ENCODE results near the gene LENEP. TPM values are rescaled to one million over a fixed set of nuclear protein-coding genes. Genes with fewer than 3 reads are reported as not detected.

Gene LENEP
- total RNA-seq, 1 experiment from 2014 or later: 0.42 TPM

DNA sequence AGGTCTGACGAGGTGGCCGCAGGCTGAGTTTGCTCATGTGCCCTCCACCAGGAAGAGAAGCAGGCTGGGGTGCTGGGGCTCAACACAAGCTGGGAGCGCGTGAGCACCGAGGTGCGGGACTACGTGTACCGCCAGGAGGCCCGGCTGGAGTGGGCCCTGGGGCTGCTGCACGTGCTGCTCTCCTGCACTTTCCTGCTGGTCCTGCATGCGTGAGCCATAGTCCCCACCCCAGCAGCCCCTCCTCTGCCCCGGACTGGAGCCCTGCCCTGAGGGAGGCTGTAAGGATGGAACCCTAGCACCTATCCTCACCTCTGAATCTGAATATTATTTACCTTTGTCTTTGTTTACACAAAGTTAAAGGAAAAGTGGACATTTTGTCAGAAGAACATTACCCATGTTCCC, 49.9 kb downstream of the LENEP start:
- ChIA-PET CTCF (interaction anchor here (1.4 to 4.0 kb wide), 3 partner anchors 26 to 42 kb away, joined by 3 to 32 read pairs (median 24); no protein-coding TSS in a partner anchor), RAD21 (ENCODE audit: low non-redundant PET in 1 of 2, low total read pairs in 2 of 2, uncharacterized antibody in 2 of 2, unreplicated experiment in 2 of 2) (no interaction called here), POLR2A (interaction anchor here (0.6 to 1.5 kb wide), 2 partner anchors 18 to 41 kb away, joined by 4 read pairs; no protein-coding TSS in a partner anchor)
- no peaks in the 10 kb centered on the region for H3K36me3 ChIP-seq (ENCODE audit: control insufficient read depth in 1 of 2, insufficient read depth in 2 of 2, low read length in 2 of 2)
- no peak for TF ChIP-seq YY1 (IDR thresholded peaks at IDR 0.05; ENCODE audit: extremely low read depth, insufficient replicate concordance, low read depth, low read length)
- no peak for TF ChIP-seq TCF7L2 (IDR thresholded peaks at IDR 0.05; ENCODE audit: borderline replicate concordance, extremely low read depth, insufficient read depth, insufficient read length)
- TF ChIP-seq SIN3A (IDR thresholded peaks at IDR 0.05; ENCODE audit: low read depth): no peak
- TF ChIP-seq EGR1 (IDR thresholded peaks at IDR 0.05; ENCODE audit: low read depth): no peak
- no peak for TF ChIP-seq FOSL1 (IDR thresholded peaks at IDR 0.05; ENCODE audit: low read depth)
- peaks cover 9 to 24% of the 10 kb centered on the region in 2 experiments for H3K4me1 ChIP-seq (ENCODE audit: control insufficient read depth in 1 of 2, insufficient read depth in 2 of 2, low read length in 2 of 2)
- H3K27ac ChIP-seq (ENCODE audit: low read depth, low read length): no peak overlapping the region
- ATAC-seq (no peak), DNase-seq (ENCODE audit: low read depth, low spot score) (no peak)
- intact Hi-C loops (cut with micrococcal nuclease): no loop called here
- no peaks in the 10 kb centered on the region for H3K27me3 ChIP-seq (ENCODE audit: insufficient read depth, low read length)
- BruUV-seq (replicated peaks): no TSS peak
- H3K4me2 ChIP-seq (ENCODE audit: low read length): no peak overlapping the region
- H3K9me3 ChIP-seq (ENCODE audit: control insufficient read depth in 1 of 2, insufficient read depth in 1 of 2, low read depth in 1 of 2, low read length in 2 of 2): no peaks in the 10 kb centered on the region
- no peaks in the 10 kb centered on the region for H3K9me2 ChIP-seq (ENCODE audit: insufficient read depth)
- no peaks in the 10 kb centered on the region for H3K79me2 ChIP-seq (ENCODE audit: insufficient read depth, low read length)
- H3K4me3 ChIP-seq (replicated peaks in 1 of 2; ENCODE audit: low read depth in 1 of 2, low read length in 2 of 2): no peak overlapping the region
- no peaks in the 10 kb centered on the region for H4K20me1 ChIP-seq (ENCODE audit: insufficient read depth)
- no peak overlapping the region for H3K9ac ChIP-seq (ENCODE audit: low read length)
- H2AFZ ChIP-seq (ENCODE audit: low read depth, low read length, poor library complexity, severe bottlenecking): no peak overlapping the region

DNA sequence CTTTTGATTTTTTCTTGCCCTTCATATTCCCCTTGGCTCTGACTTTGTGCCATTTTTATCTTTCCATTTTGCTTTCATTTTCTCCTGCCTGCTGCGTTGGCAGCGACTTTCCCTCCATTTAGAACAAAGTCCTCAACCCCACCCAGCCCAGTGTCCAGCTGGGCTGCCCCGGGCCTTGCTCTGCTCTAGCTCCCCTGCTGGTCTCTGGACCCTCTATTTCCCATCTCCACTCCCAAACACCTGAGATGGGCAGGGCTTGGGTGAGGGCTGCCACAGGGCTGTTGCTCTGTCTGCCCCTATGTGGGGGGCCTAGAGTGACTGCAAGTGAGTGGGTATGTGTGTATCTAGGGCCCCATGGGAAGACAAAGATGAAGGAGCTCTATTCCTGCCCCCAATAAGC, 50.4 kb downstream of the LENEP start:
- Histone ChIP-seq H3K4me1 (ENCODE audit: control insufficient read depth in 1 of 2, insufficient read depth in 2 of 2, low read length in 2 of 2) (peaks cover 9 to 23% of the 10 kb centered on the region in 2 experiments), H3K4me2 (ENCODE audit: low read length) (no peak overlapping the region), H3K79me2 (ENCODE audit: insufficient read depth, low read length) (no peaks in the 10 kb centered on the region), H3K9ac (ENCODE audit: low read length) (no peak overlapping the region), H3K9me2 (ENCODE audit: insufficient read depth) (no peaks in the 10 kb centered on the region), H3K4me3 (replicated peaks in 1 of 2; ENCODE audit: low read depth in 1 of 2, low read length in 2 of 2) (no peak overlapping the region), H3K27me3 (ENCODE audit: insufficient read depth, low read length) (no peaks in the 10 kb centered on the region), H4K20me1 (ENCODE audit: insufficient read depth) (no peaks in the 10 kb centered on the region), H3K27ac (ENCODE audit: low read depth, low read length) (no peak overlapping the region), H2AFZ (ENCODE audit: low read depth, low read length, poor library complexity, severe bottlenecking) (no peak overlapping the region), H3K36me3 (ENCODE audit: control insufficient read depth in 1 of 2, insufficient read depth in 2 of 2, low read length in 2 of 2) (no peaks in the 10 kb centered on the region), H3K9me3 (ENCODE audit: control insufficient read depth in 1 of 2, insufficient read depth in 1 of 2, low read depth in 1 of 2, low read length in 2 of 2) (no peaks in the 10 kb centered on the region)
- BruUV-seq (replicated peaks): no TSS peak
- ChIA-PET POLR2A (interaction anchor here (1.5 kb wide), 1 partner anchor 18 kb away, joined by 4 read pairs; no protein-coding TSS in a partner anchor), CTCF (interaction anchor here (1.4 to 4.0 kb wide), 9 partner anchors 17 to 129 kb away, joined by 3 to 32 read pairs (median 14); partner anchors contain the start of gene KRTCAP2), RAD21 (ENCODE audit: low non-redundant PET in 1 of 2, low total read pairs in 2 of 2, uncharacterized antibody in 2 of 2, unreplicated experiment in 2 of 2) (interaction anchor here in 1 of 2 experiments (1.0 to 1.8 kb wide), 2 partner anchors 33 to 41 kb away, joined by 4 to 12 read pairs; no protein-coding TSS in a partner anchor)
- DNase-seq (ENCODE audit: low read depth, low spot score) (no peak), ATAC-seq (no peak)
- intact Hi-C loops (cut with micrococcal nuclease): no loop called here
- no peak for TF ChIP-seq EZH2 (IDR thresholded peaks at IDR 0.05)
- TF ChIP-seq SIN3A (IDR thresholded peaks at IDR 0.05; ENCODE audit: low read depth): no peak
- no peak for TF ChIP-seq CEBPB (IDR thresholded peaks at IDR 0.05; ENCODE audit: low read depth)
- TF ChIP-seq ZNF274 (IDR thresholded peaks at IDR 0.05; ENCODE audit: low read depth, low read length): no peak
- TF ChIP-seq POLR2A (IDR thresholded peaks at IDR 0.05; ENCODE audit: borderline replicate concordance, extremely low read depth, insufficient read depth, insufficient read length): no peak
- no peak for TF ChIP-seq EGR1 (IDR thresholded peaks at IDR 0.05; ENCODE audit: low read depth)
- TF ChIP-seq FOSL1 (IDR thresholded peaks at IDR 0.05; ENCODE audit: low read depth): no peak
- no peak for TF ChIP-seq ZFX (IDR thresholded peaks at IDR 0.05)
- TF ChIP-seq ELF1 (IDR thresholded peaks at IDR 0.05; ENCODE audit: borderline replicate concordance, low read depth): no peak
- no peak for TF ChIP-seq RAD21 (IDR thresholded peaks at IDR 0.05; ENCODE audit: low read depth)
- TF ChIP-seq YY1 (IDR thresholded peaks at IDR 0.05; ENCODE audit: extremely low read depth, insufficient replicate concordance, low read depth, low read length): no peak
- TF ChIP-seq POLR2AphosphoS5 (IDR thresholded peaks at IDR 0.05; ENCODE audit: low read depth, low read length): no peak
- no peak for TF ChIP-seq JUND (IDR thresholded peaks at IDR 0.05)
- TF ChIP-seq CBX3 (IDR thresholded peaks at IDR 0.05; ENCODE audit: low read depth): no peak
- TF ChIP-seq TCF7L2 (IDR thresholded peaks at IDR 0.05; ENCODE audit: borderline replicate concordance, extremely low read depth, insufficient read depth, insufficient read length): no peak
- TF ChIP-seq, protein P1, sequence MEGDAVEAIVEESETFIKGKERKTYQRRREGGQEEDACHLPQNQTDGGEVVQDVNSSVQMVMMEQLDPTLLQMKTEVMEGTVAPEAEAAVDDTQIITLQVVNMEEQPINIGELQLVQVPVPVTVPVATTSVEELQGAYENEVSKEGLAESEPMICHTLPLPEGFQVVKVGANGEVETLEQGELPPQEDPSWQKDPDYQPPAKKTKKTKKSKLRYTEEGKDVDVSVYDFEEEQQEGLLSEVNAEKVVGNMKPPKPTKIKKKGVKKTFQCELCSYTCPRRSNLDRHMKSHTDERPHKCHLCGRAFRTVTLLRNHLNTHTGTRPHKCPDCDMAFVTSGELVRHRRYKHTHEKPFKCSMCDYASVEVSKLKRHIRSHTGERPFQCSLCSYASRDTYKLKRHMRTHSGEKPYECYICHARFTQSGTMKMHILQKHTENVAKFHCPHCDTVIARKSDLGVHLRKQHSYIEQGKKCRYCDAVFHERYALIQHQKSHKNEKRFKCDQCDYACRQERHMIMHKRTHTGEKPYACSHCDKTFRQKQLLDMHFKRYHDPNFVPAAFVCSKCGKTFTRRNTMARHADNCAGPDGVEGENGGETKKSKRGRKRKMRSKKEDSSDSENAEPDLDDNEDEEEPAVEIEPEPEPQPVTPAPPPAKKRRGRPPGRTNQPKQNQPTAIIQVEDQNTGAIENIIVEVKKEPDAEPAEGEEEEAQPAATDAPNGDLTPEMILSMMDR (IDR thresholded peaks at IDR 0.05 in 2 of 3, conservative IDR thresholded peaks at IDR 0.05 in 1 of 3; ENCODE audit: borderline replicate concordance in 1 of 3, insufficient read depth in 1 of 3, low read depth in 2 of 3, low read length in 2 of 3): no peak

Data from HCT116 (cell line).